GM21737 (cell line): ENCODE results near the gene PKDREJ.

ENCODE experiments used
- ATAC-seq: cut with Tn5 transposase; IDR thresholded peaks from one replicate; pipeline ENCODE4 v1.9.1; 2021; ENCODE audit warnings: mild to moderate bottlenecking, moderate library complexity; ENCODE audit not compliant: unreplicated experiment

Gene PKDREJ

GRCh38 chr22:46240073-46240472 is 23.1 kb downstream of the PKDREJ start:
- ATAC-seq: no peak

GRCh38 chr22:46239261-46240048 is 23.7 kb downstream of the PKDREJ start:
- no peak for ATAC-seq

GRCh38 chr22:46238541-46238940 is 24.6 kb downstream of the PKDREJ start:
- no peak for ATAC-seq

- ATAC-seq: no peak
These were observed 25.6 kb downstream of the PKDREJ start for GRCh38 chr22:46237453-46238124.

GRCh38 chr22:46234969-46235368 is 28.2 kb downstream of the PKDREJ start:
- ATAC-seq: no peak

- ATAC-seq: no peak
These were observed 29.9 kb downstream of the PKDREJ start for GRCh38 chr22:46233231-46233630.

GRCh38 chr22:46230262-46230901 is 32.8 kb downstream of the PKDREJ start:
- ATAC-seq: no peak

- ATAC-seq: no peak
These were observed 33.4 kb downstream of the PKDREJ start for GRCh38 chr22:46229701-46230100.

- ATAC-seq: no peak
These were observed 36.6 kb downstream of the PKDREJ start for GRCh38 chr22:46226577-46226976.

- no peak for ATAC-seq
These were observed 37.5 kb downstream of the PKDREJ start for GRCh38 chr22:46225631-46226030.

GRCh38 chr22:46224898-46225290 is 38.2 kb downstream of the PKDREJ start:
- ATAC-seq: no peak

- ATAC-seq: no peak
These were observed 38.9 kb downstream of the PKDREJ start for GRCh38 chr22:46224044-46224897.

- ATAC-seq: no peak
These were observed 42.2 kb downstream of the PKDREJ start for GRCh38 chr22:46220921-46221320.

GRCh38 chr22:46219636-46220035 is 43.5 kb downstream of the PKDREJ start:
- no peak for ATAC-seq

GRCh38 chr22:46214616-46215015 is 48.5 kb downstream of the PKDREJ start:
- no peak for ATAC-seq

- ATAC-seq: no peak
These were observed 49.0 kb downstream of the PKDREJ start for GRCh38 chr22:46214149-46214548.

- no peak for ATAC-seq
These were observed 50.1 kb downstream of the PKDREJ start for GRCh38 chr22:46213052-46213451.

GRCh38 chr22:46212195-46212594 is 50.9 kb downstream of the PKDREJ start:
- no peak for ATAC-seq

- no peak for ATAC-seq
These were observed 53.9 kb downstream of the PKDREJ start for GRCh38 chr22:46209262-46209661.
